Measurements from ENCODE around the gene CGREF1. TPM values are rescaled to one million over a fixed set of nuclear protein-coding genes. Genes with fewer than 3 reads are reported as not detected.
A peak's percentile ranks its signal among the peaks of the same experiment; 100 is the strongest.

Gene CGREF1
- total RNA-seq, 2 donors from 2014 or later = 0.81 to 2.4 TPM

DNA sequence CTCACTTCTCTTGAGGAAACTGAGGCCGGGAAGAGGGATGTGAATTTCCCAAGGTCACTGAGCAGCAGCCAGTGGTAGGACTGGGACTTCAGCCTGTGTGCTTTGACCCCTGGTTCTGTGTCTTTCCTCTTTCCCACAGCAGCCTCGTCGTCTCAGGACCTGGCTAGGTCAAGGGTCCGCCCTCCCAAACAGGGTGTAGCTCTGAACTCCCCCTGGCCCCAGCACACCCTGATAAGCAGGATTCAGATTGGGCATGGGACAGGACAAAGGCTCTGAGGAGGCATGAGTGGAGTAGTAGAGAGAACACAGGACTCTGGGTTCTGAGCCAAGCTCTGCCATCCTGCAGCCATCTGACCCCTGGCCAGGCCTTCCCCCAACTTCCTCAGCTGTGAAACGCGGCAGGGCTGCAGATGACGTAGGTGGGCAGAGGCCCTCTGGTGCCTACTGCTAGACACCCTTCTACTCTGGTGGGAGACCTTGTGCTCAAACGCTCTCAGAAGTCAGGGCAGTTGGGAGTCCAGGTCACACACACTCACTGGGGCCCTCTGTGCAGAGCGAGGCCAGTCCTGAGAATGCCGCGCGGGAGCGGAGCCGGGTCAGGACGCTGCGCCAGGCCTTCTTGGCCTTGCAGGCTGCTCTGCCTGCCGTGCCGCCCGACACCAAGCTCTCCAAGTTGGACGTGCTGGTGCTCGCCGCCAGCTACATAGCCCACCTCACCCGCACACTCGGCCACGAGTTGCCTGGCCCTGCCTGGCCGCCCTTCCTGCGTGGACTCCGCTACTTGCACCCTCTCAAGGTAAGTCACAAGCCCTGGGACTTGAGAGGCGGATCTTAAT lies 30.9 kb upstream of the CGREF1 start:
- Mint-ChIP-seq H3K4me3 (no peak overlapping the region), H3K27ac (no peak overlapping the region), H3K36me3 (ENCODE audit: insufficient read depth in 2 of 2) (no peaks in the 10 kb centered on the region), H3K4me1 (ENCODE audit: low read depth) (no peaks in the 10 kb centered on the region), H3K27me3 (ENCODE audit: low read depth) (peaks cover 6% of the 10 kb centered on the region), H3K9me3 (no peaks in the 10 kb centered on the region)
- no peak for DNase-seq
- ATAC-seq (replicated peaks in 1 of 2) = no peak

DNA sequence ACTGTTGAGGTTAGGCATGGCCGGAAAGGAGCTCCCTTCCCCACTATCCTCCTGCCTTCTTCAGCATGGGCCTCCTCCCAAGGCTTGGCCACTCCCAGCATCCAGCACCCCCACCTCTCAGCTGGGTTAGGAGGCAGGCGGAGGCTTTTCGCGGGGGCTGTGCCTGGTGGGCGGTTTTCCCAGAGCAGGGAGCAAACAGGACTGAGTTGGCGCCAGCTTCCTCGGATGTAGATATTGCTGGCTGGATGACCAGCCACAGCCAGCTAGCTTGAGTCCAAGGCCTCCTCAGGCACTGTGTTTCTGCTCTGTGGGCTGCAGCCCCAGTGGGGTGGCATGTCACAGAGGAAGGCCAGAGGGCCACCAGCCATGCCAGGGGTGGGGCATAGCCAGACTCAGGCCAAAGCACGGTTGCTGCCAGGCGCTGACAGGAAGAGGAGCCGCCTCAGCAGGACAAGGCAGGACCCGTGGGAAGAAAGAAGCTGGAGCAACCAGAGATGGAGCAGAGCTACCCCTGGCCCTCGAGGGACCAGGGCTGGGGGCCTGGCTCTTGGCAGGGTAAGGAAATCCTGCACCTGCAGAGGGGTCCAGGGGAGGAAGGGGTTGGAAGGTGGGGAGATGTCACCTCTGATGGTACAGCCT lies 30.0 kb upstream of the CGREF1 start, which contains the start of gene TCF23:
Gene TCF23 (plus strand): TSS at position 204 of the 639 bp plus-strand sequence. CDS start 130 bp downstream, at position 334.
- DNase-seq = no peak
- no peak within 1 kb of the TSS for H3K4me3 Mint-ChIP-seq
- no peaks in the 10 kb centered on the region for H3K36me3 Mint-ChIP-seq (ENCODE audit: insufficient read depth in 2 of 2)
- no peak for ATAC-seq (replicated peaks in 1 of 2)
- H3K27ac Mint-ChIP-seq = no peak within 1 kb of the TSS
- no peaks in the 10 kb centered on the region for H3K9me3 Mint-ChIP-seq
- H3K27me3 Mint-ChIP-seq (ENCODE audit: low read depth) = peaks cover 15% of the 10 kb centered on the region
- no peaks in the 10 kb centered on the region for H3K4me1 Mint-ChIP-seq (ENCODE audit: low read depth)

DNA sequence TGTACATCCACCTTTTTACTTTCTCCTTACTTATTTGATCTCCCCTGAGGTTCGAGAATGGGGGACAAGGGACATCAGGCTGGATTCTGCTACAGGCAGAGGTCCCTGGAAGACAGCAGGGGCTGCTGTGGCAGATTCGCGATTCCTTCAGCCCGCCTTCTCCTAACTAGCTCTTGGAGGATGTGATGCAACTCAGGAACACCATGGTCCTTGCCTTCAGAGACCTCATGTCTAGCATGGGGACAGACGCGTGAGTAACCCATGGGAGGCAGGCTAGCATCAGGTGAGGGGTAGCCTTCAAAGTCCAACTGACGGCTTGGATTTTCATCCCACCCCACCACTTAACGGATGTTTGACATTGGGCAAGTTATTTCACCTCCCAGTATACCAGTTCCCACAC lies 29.0 kb upstream of the CGREF1 start:
- H3K4me1 Mint-ChIP-seq (ENCODE audit: low read depth) = no peaks in the 10 kb centered on the region
- peaks cover 22% of the 10 kb centered on the region for H3K27me3 Mint-ChIP-seq (ENCODE audit: low read depth)
- H3K9me3 Mint-ChIP-seq = peaks cover 0 to 6% of the 10 kb centered on the region in 2 donors
- DNase-seq = no peak
- H3K27ac Mint-ChIP-seq = no peak overlapping the region
- no peaks in the 10 kb centered on the region for H3K36me3 Mint-ChIP-seq (ENCODE audit: insufficient read depth in 2 of 2)
- ATAC-seq (replicated peaks in 1 of 2) = no peak
- H3K4me3 Mint-ChIP-seq = no peak overlapping the region

DNA sequence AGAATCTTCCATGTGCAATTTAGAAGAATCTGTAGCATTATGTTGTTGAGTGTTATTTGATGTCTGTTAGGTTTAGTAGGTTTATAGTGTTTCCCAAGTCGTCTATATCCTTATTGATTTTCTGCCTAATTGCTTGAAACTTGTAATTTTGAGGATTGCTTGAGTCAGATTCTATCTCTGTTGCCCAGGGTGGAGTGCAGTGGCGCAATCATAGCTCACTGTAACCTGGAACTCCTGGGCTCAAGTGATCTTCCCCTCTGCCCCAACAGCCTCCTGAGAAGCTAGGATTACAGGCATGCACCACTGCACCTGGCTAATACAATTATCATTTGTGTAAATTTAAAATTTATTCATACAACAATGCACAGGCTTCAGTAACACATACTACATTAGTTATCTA lies 26.8 kb upstream of the CGREF1 start:
- H3K9me3 Mint-ChIP-seq = peaks cover 0 to 6% of the 10 kb centered on the region in 2 donors
- ATAC-seq (replicated peaks in 1 of 2) = no peak
- no peaks in the 10 kb centered on the region for H3K4me1 Mint-ChIP-seq (ENCODE audit: low read depth)
- peaks cover 23% of the 10 kb centered on the region for H3K27me3 Mint-ChIP-seq (ENCODE audit: low read depth)
- H3K36me3 Mint-ChIP-seq (ENCODE audit: insufficient read depth in 2 of 2) = no peaks in the 10 kb centered on the region
- no peak overlapping the region for H3K27ac Mint-ChIP-seq
- H3K4me3 Mint-ChIP-seq = no peak overlapping the region
- no peak for DNase-seq

DNA sequence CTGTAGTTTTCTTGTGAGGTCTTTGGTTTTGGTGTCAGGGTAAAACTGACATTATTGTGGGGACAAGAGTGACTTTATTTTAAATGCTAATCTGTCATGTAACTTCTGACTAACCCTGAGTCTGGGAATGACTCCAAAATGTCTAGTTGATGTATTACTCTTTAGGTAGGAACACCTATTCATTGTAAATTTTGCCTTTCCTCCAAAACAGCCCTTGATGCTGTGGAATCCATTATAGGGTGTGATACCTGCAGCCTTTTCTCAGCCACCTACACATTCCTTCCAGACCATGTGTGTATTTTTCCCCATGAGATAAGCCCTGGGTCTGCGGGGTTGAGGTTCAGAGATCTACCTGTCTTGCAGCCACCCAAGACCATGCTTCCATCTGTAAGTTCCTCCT lies 24.4 kb upstream of the CGREF1 start:
- ATAC-seq (replicated peaks in 1 of 2) (no peak), DNase-seq (no peak)
- Mint-ChIP-seq H3K27ac (no peak overlapping the region), H3K4me1 (ENCODE audit: low read depth) (no peaks in the 10 kb centered on the region), H3K36me3 (ENCODE audit: insufficient read depth in 2 of 2) (no peaks in the 10 kb centered on the region), H3K4me3 (no peak overlapping the region), H3K9me3 (peaks cover 0 to 6% of the 10 kb centered on the region in 2 donors), H3K27me3 (ENCODE audit: low read depth) (peaks cover 20% of the 10 kb centered on the region)

DNA sequence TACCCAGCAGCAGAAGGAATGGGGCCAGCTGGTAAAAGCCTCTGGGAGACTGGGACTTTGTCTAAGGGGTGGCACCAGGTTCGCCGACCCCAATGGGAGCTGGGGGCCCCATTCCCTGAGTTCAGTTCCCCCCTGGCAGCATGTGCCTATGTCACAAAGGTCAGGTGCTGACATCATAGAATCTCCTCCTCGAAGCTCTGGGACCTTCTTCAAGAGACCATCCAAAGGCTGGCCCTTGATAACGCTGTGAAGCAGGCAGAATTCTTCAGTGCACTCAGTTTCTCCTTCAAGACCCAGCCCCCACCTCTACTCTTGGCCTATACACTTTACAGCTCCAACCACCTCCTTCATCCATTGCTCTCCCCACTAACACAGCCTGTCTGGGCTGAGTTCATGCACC lies 20.4 kb upstream of the CGREF1 start, which contains the start of gene PRR30:
Gene PRR30 (minus strand): TSS at position 101 of the 400 bp plus-strand sequence. CDS start 1,081 bp downstream, outside the sequence.
- Mint-ChIP-seq H3K27me3 (ENCODE audit: low read depth) (peaks cover 13% of the 10 kb centered on the region), H3K36me3 (ENCODE audit: insufficient read depth in 2 of 2) (peaks cover 0 to 2% of the 10 kb centered on the region in 2 donors), H3K9me3 (peaks cover 0 to 6% of the 10 kb centered on the region in 2 donors), H3K4me3 (no peak within 1 kb of the TSS), H3K4me1 (ENCODE audit: low read depth) (peaks cover 8% of the 10 kb centered on the region), H3K27ac (no peak within 1 kb of the TSS)
- no peak for ATAC-seq (replicated peaks in 1 of 2)
- DNase-seq = no peak

DNA sequence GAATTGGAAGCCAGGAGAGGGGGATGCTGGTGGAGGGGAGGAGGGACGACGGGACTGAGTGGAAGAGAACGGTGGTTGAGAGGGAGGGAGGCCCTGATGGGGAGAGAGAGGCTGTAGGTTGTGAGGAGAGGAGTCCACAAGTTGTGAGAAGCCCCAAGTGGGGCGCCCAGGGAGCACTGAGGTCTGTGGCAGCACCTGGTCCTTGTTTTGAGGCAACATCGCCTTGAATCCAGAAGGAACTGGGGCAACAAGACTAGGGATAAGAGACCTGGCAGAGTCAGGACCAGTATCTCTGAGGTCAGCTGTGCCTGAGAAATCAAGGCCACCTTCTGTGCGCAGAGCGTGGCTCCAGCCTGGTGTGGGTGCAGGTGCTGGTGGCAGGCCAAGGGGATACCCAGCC lies 19.2 kb upstream of the CGREF1 start:
- H3K27ac Mint-ChIP-seq = no peak overlapping the region
- peaks cover 14% of the 10 kb centered on the region for H3K4me1 Mint-ChIP-seq (ENCODE audit: low read depth)
- DNase-seq (no peak), ATAC-seq (replicated peaks in 1 of 2) (no peak)
- H3K9me3 Mint-ChIP-seq = peaks cover 0 to 1% of the 10 kb centered on the region in 2 donors
- H3K27me3 Mint-ChIP-seq (ENCODE audit: low read depth) = peaks cover 3% of the 10 kb centered on the region
- H3K36me3 Mint-ChIP-seq (ENCODE audit: insufficient read depth in 2 of 2) = peaks cover 2% of the 10 kb centered on the region in 2 donors
- no peak overlapping the region for H3K4me3 Mint-ChIP-seq

DNA sequence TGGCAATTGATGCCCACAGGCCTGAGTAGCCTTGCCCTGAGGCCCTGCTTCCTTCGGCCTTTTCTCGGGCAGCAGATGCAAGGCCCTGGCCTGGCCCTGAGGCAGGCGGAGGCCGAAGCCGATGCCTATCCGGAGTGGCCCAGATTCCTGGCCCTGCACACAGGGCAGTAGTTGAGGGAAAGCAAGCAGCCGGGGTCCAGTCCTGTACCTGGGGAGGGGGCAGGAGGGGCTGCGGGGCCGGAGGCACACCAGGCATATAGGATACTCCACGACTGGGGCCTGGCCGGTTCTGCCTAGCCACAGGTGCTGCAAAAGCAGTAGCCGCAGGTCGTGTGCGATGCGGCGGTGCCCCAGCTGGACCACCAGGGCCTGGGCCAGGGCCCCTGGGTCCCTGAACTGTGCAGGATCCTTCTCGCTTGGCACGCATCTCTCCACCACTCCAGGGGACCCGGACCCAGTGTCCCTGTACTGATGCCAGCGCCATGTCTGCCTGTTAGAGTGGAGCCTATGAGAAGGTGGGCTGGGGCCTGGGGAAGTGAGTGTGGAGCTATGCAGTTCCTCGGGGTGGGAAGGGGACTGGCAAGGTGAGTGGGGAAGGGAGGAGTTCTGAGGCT lies 18.5 kb upstream of the CGREF1 start:
- peaks cover 2 to 4% of the 10 kb centered on the region in 2 donors for H3K36me3 Mint-ChIP-seq (ENCODE audit: insufficient read depth in 2 of 2)
- H3K27me3 Mint-ChIP-seq (ENCODE audit: low read depth) = no peaks in the 10 kb centered on the region
- H3K9me3 Mint-ChIP-seq = no peaks in the 10 kb centered on the region
- H3K27ac Mint-ChIP-seq = no peak overlapping the region
- DNase-seq (no peak), ATAC-seq (replicated peaks in 1 of 2) (no peak)
- H3K4me1 Mint-ChIP-seq (ENCODE audit: low read depth) = peaks cover 20% of the 10 kb centered on the region
- H3K4me3 Mint-ChIP-seq = no peak overlapping the region

DNA sequence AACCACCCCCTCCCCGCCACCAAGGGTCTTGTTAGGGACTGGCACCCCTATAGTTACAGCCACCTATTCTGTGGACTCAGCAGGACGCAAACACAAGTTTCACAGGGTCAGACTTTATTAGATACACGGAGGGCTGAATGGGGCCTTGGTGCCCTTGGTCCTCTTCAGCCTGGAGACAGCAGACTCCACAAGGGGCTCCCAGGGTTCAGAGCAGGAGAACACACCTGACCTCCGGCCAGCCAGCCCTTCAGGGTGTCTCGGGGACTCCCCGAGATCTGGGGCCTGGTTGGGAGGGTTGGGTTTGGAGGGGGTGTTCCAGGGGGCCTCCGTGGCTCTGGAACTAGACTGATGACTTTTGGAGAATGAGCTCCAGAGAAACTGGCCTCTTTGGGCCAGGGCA lies 17.8 kb upstream of the CGREF1 start:
- no peak overlapping the region for H3K27ac Mint-ChIP-seq
- peaks cover 20% of the 10 kb centered on the region for H3K4me1 Mint-ChIP-seq (ENCODE audit: low read depth)
- peaks cover 2 to 5% of the 10 kb centered on the region in 2 donors for H3K36me3 Mint-ChIP-seq (ENCODE audit: insufficient read depth in 2 of 2)
- ATAC-seq (replicated peaks in 1 of 2) (no peak), DNase-seq (no peak)
- no peaks in the 10 kb centered on the region for H3K27me3 Mint-ChIP-seq (ENCODE audit: low read depth)
- H3K9me3 Mint-ChIP-seq = no peaks in the 10 kb centered on the region
- no peak overlapping the region for H3K4me3 Mint-ChIP-seq

DNA sequence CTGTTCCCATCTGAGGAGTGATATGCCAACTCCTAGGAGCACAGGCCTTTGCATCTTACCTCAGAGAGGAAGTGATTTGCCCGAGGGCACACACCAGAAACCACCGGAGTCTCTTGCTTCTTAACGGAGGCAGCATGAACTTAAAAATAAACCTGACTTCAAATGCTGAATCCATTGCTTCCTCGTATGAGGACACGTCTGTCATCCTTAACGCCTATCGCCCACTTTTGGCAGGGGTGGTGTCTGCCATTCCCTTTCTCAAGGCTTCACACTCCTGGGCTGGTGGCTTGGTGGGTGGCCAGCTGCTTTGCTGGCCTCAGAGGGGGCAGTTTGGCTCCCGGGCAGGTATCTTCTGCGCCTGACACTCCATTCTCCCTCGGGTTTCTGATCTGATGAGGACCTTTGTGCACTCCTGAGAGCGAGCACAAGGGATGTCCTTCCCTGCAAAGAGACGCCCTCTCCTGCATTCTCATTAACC lies 16.6 kb upstream of the CGREF1 start:
- ATAC-seq (replicated peaks in 1 of 2) (no peak), DNase-seq (no peak)
- Mint-ChIP-seq H3K27me3 (ENCODE audit: low read depth) (no peaks in the 10 kb centered on the region), H3K4me3 (peak overlapping the region; percentile 95 to 97), H3K36me3 (ENCODE audit: insufficient read depth in 2 of 2) (peaks cover 2 to 6% of the 10 kb centered on the region in 2 donors), H3K27ac (peak overlapping the region; percentile 50), H3K9me3 (no peaks in the 10 kb centered on the region), H3K4me1 (ENCODE audit: low read depth) (peaks cover 20% of the 10 kb centered on the region)

DNA sequence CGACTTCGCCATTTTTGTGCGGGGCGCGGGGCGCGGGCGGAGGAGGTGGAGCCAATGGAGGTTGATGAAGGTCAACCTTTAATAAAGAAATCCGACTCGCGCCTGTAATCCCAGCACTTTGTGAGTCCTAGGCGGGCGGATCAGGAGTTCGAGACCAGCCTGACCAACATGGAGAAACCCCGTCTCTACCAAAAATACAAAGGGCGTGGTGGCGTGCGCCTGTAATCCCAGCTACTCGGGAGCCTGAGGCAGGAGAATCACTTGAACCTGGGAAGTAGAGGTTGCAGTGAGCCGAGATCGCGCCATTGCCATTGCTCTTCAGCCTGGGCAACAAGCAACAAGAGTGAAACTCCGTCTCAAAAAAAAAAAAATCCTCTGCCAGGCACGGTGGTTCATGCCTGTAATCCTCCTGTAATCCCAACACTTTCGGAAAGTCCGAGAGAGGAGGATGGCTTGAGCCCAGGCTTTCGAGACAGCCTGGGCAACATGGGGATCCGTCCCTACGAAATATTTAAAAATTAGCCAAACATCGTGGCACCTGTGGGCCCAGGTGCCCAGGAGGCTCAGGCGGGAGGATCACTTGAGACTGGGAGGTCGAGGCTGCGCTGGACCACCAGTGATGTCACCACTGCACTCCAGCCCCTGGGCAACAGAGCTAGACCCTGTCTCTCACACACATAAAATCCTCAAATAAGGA lies 16.0 kb upstream of the CGREF1 start:
- Mint-ChIP-seq H3K36me3 (ENCODE audit: insufficient read depth in 2 of 2) (peaks cover 2 to 6% of the 10 kb centered on the region in 2 donors), H3K9me3 (no peaks in the 10 kb centered on the region), H3K27me3 (ENCODE audit: low read depth) (no peaks in the 10 kb centered on the region), H3K4me3 (peak overlapping the region; percentile 95 to 97), H3K4me1 (ENCODE audit: low read depth) (peaks cover 20% of the 10 kb centered on the region), H3K27ac (peak overlapping the region; percentile 98)
- DNase-seq (no peak), ATAC-seq (replicated peaks in 1 of 2) (no peak)

DNA sequence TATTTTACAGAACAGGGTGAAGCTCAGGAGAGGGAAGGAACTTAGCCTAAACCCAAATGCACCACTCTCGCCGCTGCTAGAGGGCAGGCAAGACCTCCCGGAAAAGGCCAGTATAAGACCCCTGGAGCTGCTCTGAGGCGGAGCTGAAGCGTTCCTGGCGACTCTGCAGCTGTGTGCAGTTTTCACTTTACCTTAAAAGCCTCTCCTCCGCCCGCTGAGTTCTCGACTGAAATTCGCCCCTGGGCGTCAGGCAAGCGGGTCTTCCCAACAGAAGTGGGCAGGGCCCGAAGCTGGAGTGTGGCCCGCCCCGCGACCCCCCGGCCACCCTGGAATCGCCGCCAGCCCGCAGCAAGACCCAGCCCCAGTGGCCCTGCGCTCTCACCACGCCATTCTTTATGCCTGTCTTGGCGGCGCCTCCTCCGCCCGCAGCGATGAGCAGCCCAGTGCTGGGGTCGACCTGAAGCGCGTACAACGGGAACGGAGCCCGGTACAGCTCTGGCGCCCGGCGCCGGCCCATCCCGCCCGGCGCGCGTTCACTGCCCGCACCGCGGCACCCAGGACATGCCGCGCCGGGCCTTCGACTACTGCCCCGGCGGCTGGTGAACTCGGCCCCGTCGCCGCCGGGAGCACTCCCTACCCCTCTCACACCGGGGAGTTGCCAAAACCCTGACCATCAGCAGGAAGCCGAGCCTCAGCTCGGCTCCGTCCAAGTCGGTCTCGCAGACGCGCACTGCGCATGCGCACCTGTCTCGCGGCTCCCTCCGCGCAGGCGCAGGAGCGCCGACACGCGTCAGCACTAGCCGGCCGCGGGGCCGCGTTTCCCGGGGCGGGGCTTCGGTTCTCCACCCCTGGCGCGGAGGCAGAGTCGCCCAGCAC lies 15.2 kb upstream of the CGREF1 start, which contains the start of gene PREB:
Gene PREB (minus strand): TSS at position 732 of the 876 bp plus-strand sequence. CDS start 215 bp downstream, at position 517.
- Mint-ChIP-seq H3K4me1 (ENCODE audit: low read depth) (peaks cover 20% of the 10 kb centered on the region), H3K9me3 (no peaks in the 10 kb centered on the region), H3K36me3 (ENCODE audit: insufficient read depth in 2 of 2) (peaks cover 2 to 6% of the 10 kb centered on the region in 2 donors), H3K4me3 (peak within 1 kb of the TSS; percentile 95 to 97), H3K27me3 (ENCODE audit: low read depth) (no peaks in the 10 kb centered on the region), H3K27ac (peak within 1 kb of the TSS; percentile 98)
- ATAC-seq (replicated peaks in 1 of 2) (peak; percentile 94 to 96), DNase-seq (peak; percentile 99 to 100)

Data from activated T-cell treated with anti-CD3 and anti-CD28 coated beads, Interleukin-2, amount 50 U/mL, for 72 hours (primary cell).